Measurements from ENCODE around the gene IDI1. TPM values are rescaled to one million over a fixed set of nuclear protein-coding genes. Genes with fewer than 3 reads are reported as not detected.

The IDI1 gene
- total RNA-seq, 1 experiment from 2014 or later: 47.2 TPM

DNA sequence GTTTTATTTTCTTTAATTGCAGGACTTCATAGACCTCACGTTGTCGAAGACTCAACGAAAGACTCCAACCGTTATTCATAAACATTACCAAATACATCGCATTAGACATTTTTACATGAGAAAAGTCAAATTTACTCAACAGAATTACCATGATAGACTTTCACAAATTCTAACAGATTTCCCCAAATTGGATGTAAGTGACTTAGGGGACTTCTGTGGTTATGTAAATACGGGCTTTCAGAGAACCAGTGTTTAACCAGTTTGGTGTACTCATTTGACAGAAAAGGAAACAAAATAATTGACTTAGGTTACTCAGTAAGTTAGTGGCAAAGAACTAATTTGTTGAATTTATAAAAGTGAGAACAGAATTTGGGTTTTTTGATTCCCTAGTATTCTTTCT is 56.5 kb downstream of the IDI1 start (continued):
- TF ChIP-seq, protein P1, sequence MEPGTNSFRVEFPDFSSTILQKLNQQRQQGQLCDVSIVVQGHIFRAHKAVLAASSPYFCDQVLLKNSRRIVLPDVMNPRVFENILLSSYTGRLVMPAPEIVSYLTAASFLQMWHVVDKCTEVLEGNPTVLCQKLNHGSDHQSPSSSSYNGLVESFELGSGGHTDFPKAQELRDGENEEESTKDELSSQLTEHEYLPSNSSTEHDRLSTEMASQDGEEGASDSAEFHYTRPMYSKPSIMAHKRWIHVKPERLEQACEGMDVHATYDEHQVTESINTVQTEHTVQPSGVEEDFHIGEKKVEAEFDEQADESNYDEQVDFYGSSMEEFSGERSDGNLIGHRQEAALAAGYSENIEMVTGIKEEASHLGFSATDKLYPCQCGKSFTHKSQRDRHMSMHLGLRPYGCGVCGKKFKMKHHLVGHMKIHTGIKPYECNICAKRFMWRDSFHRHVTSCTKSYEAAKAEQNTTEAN (CRISPR knock-in tag; IDR thresholded peaks at IDR 0.05): no peak
- TF ChIP-seq, protein P2, sequence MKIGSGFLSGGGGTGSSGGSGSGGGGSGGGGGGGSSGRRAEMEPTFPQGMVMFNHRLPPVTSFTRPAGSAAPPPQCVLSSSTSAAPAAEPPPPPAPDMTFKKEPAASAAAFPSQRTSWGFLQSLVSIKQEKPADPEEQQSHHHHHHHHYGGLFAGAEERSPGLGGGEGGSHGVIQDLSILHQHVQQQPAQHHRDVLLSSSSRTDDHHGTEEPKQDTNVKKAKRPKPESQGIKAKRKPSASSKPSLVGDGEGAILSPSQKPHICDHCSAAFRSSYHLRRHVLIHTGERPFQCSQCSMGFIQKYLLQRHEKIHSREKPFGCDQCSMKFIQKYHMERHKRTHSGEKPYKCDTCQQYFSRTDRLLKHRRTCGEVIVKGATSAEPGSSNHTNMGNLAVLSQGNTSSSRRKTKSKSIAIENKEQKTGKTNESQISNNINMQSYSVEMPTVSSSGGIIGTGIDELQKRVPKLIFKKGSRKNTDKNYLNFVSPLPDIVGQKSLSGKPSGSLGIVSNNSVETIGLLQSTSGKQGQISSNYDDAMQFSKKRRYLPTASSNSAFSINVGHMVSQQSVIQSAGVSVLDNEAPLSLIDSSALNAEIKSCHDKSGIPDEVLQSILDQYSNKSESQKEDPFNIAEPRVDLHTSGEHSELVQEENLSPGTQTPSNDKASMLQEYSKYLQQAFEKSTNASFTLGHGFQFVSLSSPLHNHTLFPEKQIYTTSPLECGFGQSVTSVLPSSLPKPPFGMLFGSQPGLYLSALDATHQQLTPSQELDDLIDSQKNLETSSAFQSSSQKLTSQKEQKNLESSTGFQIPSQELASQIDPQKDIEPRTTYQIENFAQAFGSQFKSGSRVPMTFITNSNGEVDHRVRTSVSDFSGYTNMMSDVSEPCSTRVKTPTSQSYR (CRISPR knock-in tag; IDR thresholded peaks at IDR 0.05): no peak
- no peak for TF ChIP-seq CREB1 (CRISPR knock-in tag; IDR thresholded peaks at IDR 0.05)
- no peak for TF ChIP-seq TCF7 (CRISPR knock-in tag; IDR thresholded peaks at IDR 0.05; ENCODE audit: low read depth)
- TF ChIP-seq, protein P3, sequence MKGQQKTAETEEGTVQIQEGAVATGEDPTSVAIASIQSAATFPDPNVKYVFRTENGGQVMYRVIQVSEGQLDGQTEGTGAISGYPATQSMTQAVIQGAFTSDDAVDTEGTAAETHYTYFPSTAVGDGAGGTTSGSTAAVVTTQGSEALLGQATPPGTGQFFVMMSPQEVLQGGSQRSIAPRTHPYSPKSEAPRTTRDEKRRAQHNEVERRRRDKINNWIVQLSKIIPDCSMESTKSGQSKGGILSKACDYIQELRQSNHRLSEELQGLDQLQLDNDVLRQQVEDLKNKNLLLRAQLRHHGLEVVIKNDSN (CRISPR knock-in tag; IDR thresholded peaks at IDR 0.05): no peak
- no peak for TF ChIP-seq JAZF1 (CRISPR knock-in tag; IDR thresholded peaks at IDR 0.05)
- TF ChIP-seq, protein P4, sequence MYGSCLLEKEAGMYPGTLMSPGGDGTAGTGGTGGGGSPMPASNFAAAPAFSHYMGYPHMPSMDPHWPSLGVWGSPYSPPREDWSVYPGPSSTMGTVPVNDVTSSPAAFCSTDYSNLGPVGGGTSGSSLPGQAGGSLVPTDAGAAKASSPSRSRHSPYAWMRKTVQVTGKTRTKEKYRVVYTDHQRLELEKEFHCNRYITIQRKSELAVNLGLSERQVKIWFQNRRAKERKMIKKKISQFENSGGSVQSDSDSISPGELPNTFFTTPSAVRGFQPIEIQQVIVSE (CRISPR knock-in tag; IDR thresholded peaks at IDR 0.05; ENCODE audit: borderline replicate concordance): no peak
- TF ChIP-seq, protein P5, sequence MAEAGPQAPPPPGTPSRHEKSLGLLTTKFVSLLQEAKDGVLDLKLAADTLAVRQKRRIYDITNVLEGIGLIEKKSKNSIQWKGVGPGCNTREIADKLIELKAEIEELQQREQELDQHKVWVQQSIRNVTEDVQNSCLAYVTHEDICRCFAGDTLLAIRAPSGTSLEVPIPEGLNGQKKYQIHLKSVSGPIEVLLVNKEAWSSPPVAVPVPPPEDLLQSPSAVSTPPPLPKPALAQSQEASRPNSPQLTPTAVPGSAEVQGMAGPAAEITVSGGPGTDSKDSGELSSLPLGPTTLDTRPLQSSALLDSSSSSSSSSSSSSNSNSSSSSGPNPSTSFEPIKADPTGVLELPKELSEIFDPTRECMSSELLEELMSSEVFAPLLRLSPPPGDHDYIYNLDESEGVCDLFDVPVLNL (CRISPR knock-in tag; IDR thresholded peaks at IDR 0.05; ENCODE audit: borderline replicate concordance, low read depth): no peak
- TF ChIP-seq, protein P6, sequence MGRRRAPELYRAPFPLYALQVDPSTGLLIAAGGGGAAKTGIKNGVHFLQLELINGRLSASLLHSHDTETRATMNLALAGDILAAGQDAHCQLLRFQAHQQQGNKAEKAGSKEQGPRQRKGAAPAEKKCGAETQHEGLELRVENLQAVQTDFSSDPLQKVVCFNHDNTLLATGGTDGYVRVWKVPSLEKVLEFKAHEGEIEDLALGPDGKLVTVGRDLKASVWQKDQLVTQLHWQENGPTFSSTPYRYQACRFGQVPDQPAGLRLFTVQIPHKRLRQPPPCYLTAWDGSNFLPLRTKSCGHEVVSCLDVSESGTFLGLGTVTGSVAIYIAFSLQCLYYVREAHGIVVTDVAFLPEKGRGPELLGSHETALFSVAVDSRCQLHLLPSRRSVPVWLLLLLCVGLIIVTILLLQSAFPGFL (CRISPR knock-in tag; IDR thresholded peaks at IDR 0.05; ENCODE audit: borderline replicate concordance): no peak
- no peak for TF ChIP-seq ZNF121 (CRISPR knock-in tag; IDR thresholded peaks at IDR 0.05)
- no peak for TF ChIP-seq ZNF232 (CRISPR knock-in tag; IDR thresholded peaks at IDR 0.05)
- no peak for TF ChIP-seq KAT7 (CRISPR knock-in tag; IDR thresholded peaks at IDR 0.05; ENCODE audit: borderline replicate concordance)
- TF ChIP-seq RORB (CRISPR knock-in tag; IDR thresholded peaks at IDR 0.05): no peak

DNA sequence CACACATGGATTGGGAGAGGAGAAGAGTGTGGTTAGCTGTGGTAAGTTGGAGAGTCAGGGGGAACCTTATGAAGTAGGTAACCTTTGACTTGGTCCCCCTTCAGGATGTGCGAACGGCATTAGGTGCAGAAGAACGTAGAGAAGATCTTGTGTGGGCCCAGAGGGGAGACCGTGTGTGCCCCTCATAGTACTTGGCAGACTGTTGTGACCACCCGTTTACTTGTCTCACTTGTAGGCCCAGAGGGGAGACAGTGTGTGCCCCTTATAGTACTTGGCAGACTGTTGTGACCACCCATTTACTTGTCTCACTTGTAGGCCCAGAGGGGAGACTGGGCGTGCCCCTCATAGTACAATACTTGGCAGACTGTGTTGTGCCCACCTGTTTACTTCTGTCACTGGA is 58.1 kb downstream of the IDI1 start:
- no peaks in the 10 kb centered on the region for H3K9me3 Mint-ChIP-seq
- POLR2A ChIA-PET: no interaction called here
- CTCF ChIA-PET: no interaction called here
- H3K4me1 Mint-ChIP-seq: peaks cover 26% of the 10 kb centered on the region
- DNase-seq (ENCODE audit: low spot score) (no peak), ATAC-seq (no peak)
- peak overlapping the region; percentile 60; the same call in 1 of the 2 replicates for H3K27ac Mint-ChIP-seq
- H3K27me3 Mint-ChIP-seq (ENCODE audit: low read depth): no peaks in the 10 kb centered on the region
- H3K4me3 Mint-ChIP-seq: 0 out of 2 replicates have a peak overlapping the region, but pooled peaks have one; percentile 3
- H3K36me3 Mint-ChIP-seq: peaks cover 51% of the 10 kb centered on the region
- TF ChIP-seq, protein P7, sequence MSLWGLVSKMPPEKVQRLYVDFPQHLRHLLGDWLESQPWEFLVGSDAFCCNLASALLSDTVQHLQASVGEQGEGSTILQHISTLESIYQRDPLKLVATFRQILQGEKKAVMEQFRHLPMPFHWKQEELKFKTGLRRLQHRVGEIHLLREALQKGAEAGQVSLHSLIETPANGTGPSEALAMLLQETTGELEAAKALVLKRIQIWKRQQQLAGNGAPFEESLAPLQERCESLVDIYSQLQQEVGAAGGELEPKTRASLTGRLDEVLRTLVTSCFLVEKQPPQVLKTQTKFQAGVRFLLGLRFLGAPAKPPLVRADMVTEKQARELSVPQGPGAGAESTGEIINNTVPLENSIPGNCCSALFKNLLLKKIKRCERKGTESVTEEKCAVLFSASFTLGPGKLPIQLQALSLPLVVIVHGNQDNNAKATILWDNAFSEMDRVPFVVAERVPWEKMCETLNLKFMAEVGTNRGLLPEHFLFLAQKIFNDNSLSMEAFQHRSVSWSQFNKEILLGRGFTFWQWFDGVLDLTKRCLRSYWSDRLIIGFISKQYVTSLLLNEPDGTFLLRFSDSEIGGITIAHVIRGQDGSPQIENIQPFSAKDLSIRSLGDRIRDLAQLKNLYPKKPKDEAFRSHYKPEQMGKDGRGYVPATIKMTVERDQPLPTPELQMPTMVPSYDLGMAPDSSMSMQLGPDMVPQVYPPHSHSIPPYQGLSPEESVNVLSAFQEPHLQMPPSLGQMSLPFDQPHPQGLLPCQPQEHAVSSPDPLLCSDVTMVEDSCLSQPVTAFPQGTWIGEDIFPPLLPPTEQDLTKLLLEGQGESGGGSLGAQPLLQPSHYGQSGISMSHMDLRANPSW (CRISPR knock-in tag; conservative IDR thresholded peaks at IDR 0.05; ENCODE audit: low read depth): no peak
- no peak for TF ChIP-seq ZNF121 (CRISPR knock-in tag; IDR thresholded peaks at IDR 0.05)
- TF ChIP-seq, protein P5 (CRISPR knock-in tag; IDR thresholded peaks at IDR 0.05; ENCODE audit: borderline replicate concordance, low read depth): no peak
- no peak for TF ChIP-seq TEAD1 (CRISPR knock-in tag; IDR thresholded peaks at IDR 0.05)
- TF ChIP-seq HMGA2 (CRISPR knock-in tag; IDR thresholded peaks at IDR 0.05): no peak
- TF ChIP-seq, protein P8, sequence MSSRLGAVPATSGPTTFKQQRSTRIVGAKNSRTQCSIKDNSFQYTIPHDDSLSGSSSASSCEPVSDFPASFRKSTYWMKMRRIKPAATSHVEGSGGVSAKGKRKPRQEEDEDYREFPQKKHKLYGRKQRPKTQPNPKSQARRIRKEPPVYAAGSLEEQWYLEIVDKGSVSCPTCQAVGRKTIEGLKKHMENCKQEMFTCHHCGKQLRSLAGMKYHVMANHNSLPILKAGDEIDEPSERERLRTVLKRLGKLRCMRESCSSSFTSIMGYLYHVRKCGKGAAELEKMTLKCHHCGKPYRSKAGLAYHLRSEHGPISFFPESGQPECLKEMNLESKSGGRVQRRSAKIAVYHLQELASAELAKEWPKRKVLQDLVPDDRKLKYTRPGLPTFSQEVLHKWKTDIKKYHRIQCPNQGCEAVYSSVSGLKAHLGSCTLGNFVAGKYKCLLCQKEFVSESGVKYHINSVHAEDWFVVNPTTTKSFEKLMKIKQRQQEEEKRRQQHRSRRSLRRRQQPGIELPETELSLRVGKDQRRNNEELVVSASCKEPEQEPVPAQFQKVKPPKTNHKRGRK (CRISPR knock-in tag; IDR thresholded peaks at IDR 0.05; ENCODE audit: borderline replicate concordance): no peak
- TF ChIP-seq, protein P9, sequence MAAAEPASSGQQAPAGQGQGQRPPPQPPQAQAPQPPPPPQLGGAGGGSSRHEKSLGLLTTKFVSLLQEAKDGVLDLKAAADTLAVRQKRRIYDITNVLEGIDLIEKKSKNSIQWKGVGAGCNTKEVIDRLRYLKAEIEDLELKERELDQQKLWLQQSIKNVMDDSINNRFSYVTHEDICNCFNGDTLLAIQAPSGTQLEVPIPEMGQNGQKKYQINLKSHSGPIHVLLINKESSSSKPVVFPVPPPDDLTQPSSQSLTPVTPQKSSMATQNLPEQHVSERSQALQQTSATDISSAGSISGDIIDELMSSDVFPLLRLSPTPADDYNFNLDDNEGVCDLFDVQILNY (CRISPR knock-in tag; IDR thresholded peaks at IDR 0.05): no peak
